Measurements from ENCODE around the gene CACHD1. TPM values are rescaled to one million over a fixed set of nuclear protein-coding genes. Genes with fewer than 3 reads are reported as not detected.

Gene CACHD1
- total and polyA plus RNA-seq, 2 of the 4 experiments (the other 2 are of a cell fraction): 2.9 to 5.9 TPM

GRCh38 chr1:64545118-64545843 is 75.4 kb downstream of the CACHD1 start:
- Histone ChIP-seq H4K20me1 (ENCODE audit: insufficient read depth, low read length) (no peaks in the 10 kb centered on the region), H2AFZ (replicated peaks; ENCODE audit: low read length, poor library complexity) (no peak overlapping the region), H2AK5ac (ENCODE audit: low read depth, low read length) (no peak overlapping the region), H3K56ac (ENCODE audit: extremely low read depth, insufficient read depth, low read length) (no peak overlapping the region), H3K9me3 (ENCODE audit: control insufficient read depth, insufficient read depth, low read length) (no peaks in the 10 kb centered on the region), H4K91ac (ENCODE audit: insufficient read depth, low read depth, low read length) (no peak overlapping the region), H3K23ac (ENCODE audit: low read depth, low read length) (no peak overlapping the region), H3K27me3 (ENCODE audit: control insufficient read depth, insufficient read depth, low read length) (no peaks in the 10 kb centered on the region), H3K9me1 (ENCODE audit: insufficient read depth, low read length) (0 out of 2 replicates have a peak, but pooled peaks cover 3% of the 10 kb centered on the region), H2BK5ac (ENCODE audit: low read depth, low read length, poor library complexity, severe bottlenecking) (no peak overlapping the region), H2BK120ac (ENCODE audit: low read depth, low read length) (no peak overlapping the region), H4K5ac (ENCODE audit: low read depth, low read length) (no peak overlapping the region), H3K79me1 (ENCODE audit: low read depth in 1 of 2, low read length in 2 of 2) (no peaks in the 10 kb centered on the region), H3K27ac (ENCODE audit: insufficient read depth, low read length) (no peak overlapping the region), H4K8ac (ENCODE audit: low read depth in 2 of 2, low read length in 2 of 2) (no peak overlapping the region), H3K36me3 (ENCODE audit: control insufficient read depth, insufficient read depth, low read length) (no peaks in the 10 kb centered on the region), H3K4ac (ENCODE audit: low read depth, low read length) (no peak overlapping the region), H3K18ac (ENCODE audit: low read depth, low read length) (no peak overlapping the region), H2BK15ac (ENCODE audit: low read depth, low read length) (no peak overlapping the region), H3K9ac (ENCODE audit: low read depth, low read length) (no peak overlapping the region), H2BK20ac (ENCODE audit: low read depth, low read length) (no peak overlapping the region), H3K4me2 (ENCODE audit: low read depth, low read length) (no peak overlapping the region), H2AK9ac (replicated peaks; ENCODE audit: low read depth, low read length, poor library complexity) (no peak overlapping the region), H3K4me1 (ENCODE audit: control insufficient read depth, insufficient read depth, low read length) (peaks cover 3% of the 10 kb centered on the region), H3K14ac (replicated peaks; ENCODE audit: low read depth, low read length) (no peak overlapping the region), H3K4me3 (ENCODE audit: insufficient read depth, low read depth, low read length) (no peak overlapping the region)
- ATAC-seq (ENCODE audit: low read depth): no peak
- intact Hi-C loops (cut with micrococcal nuclease) (no loop called here), dilution Hi-C loops (cut with HindIII; ENCODE audit: low sequenced_read_pairs, unreplicated experiment) (no loop called here), in situ Hi-C loops (cut with MboI; ENCODE audit: low sequenced_read_pairs) (no loop called here)
- no peak for TF ChIP-seq SMC3 (IDR thresholded peaks at IDR 0.05; ENCODE audit: low read depth, low read length)
- TF ChIP-seq NFE2L2 (IDR thresholded peaks at IDR 0.05; ENCODE audit: low read depth, low read length): peak; percentile 43; the same call in 1 of the 2 replicates
- ChIA-PET CTCF (no interaction called here), POLR2A (ENCODE audit: unreplicated experiment) (no interaction called here)
- DNase-seq: no peak
- no TSS peak for BruUV-seq (replicated peaks)
- no CpG with 5 or more reads among the region's 6 CpGs for WGBS, 2 experiments (ENCODE audit: extremely low coverage in 2 of 2, insufficient read length in 1 of 2)
